Psoas muscle (tissue), 8 donors: ENCODE measurements around the gene BCKDHB. TPM values are rescaled to one million over a fixed set of nuclear protein-coding genes. Genes with fewer than 3 reads are reported as not detected.

Experiments used
- ATAC-seq, 4 donors: fragments of 200-7000 bp; cut with Tn5 transposase; one replicate each; pipeline ENCODE4 v1.9.1; 2020; ENCODE audit warnings: moderate library complexity in 3 of 4, mild to moderate bottlenecking in 2 of 4
- DNase-seq, 2 donors: peaks; one replicate each; pipeline ENCODE4 v3.0.0-alpha.2; 2020
- H3K27ac ChIP-seq: fragments of 200-600 bp; one replicate; pipeline ENCODE4 v1.8.0; 2022
- H3K27me3 ChIP-seq, 3 donors: fragments of 200-600 bp in 1 of 3; one replicate each; pipeline versions ENCODE4 v1.6.1 to v1.8.0; 2013 to 2022; ENCODE audit warnings: low read length in 2 of 3, mild to moderate bottlenecking in 2 of 3, moderate library complexity in 1 of 3; ENCODE audit not compliant: insufficient read depth in 3 of 3
- H3K36me3 ChIP-seq, 2 donors: fragments of 200-600 bp in 1 of 2; one replicate each; pipeline versions ENCODE4 v1.6.1 to v1.8.0; 2013 to 2022; ENCODE audit warnings: low read depth in 1 of 2, mild to moderate bottlenecking in 1 of 2, moderate library complexity in 1 of 2; ENCODE audit not compliant: insufficient read depth in 1 of 2
- H3K4me1 ChIP-seq: fragments of 200-600 bp; one replicate; pipeline ENCODE4 v1.8.0; 2022
- H3K4me3 ChIP-seq: fragments of 200-600 bp; one replicate; pipeline ENCODE4 v1.8.0; 2022; ENCODE audit warnings: mild to moderate bottlenecking
- H3K9me3 ChIP-seq: fragments of 200-600 bp; one replicate; pipeline ENCODE4 v1.8.0; 2022
- WGBS, 3 donors: extraction: QIAGEN DNeasy Blood & Tissue Kit; methylation state at CpG; one replicate each; pipeline versions ENCODE4 v1.1.6 to v1.1.7; 2013; 5-methylcytosine and 5-hydroxymethylcytosine counted together
- intact Hi-C, 2 donors: fragments of 100-400 bp; cut with DNase I; formaldehyde crosslinking; loops; one replicate each; pipeline versions ENCODE4 v1.11.0 to v1.14.2; 2022
- polyA plus RNA-seq, 3 donors: library from polyadenylated mRNA; stranded (reverse); fragments of 200-250 nt; gene quantifications; one replicate each; pipeline ENCODE4 v1.2.3, GENCODE V29; 2013
- total RNA-seq, 4 donors: library from RNA; stranded (reverse); fragmentation: NEBNext Ultra II Directional in 2 of 4; extraction: Animal tissue kit (Norgen Biotek cat#: 25700) in 2 of 4; gene quantifications; one replicate each; pipeline versions ENCODE4 v1.2.1 to v1.2.4, GENCODE V29; 2021 to 2023
- TF ChIP-seq, protein P1 (sequence below): fragments of 200-600 bp; IDR thresholded peaks from one replicate; pipeline ENCODE4 v1.8.0; 2022; ENCODE audit warnings: antibody characterized with exemption
- donor health status: healthy with polysubstance abuse.
- donor health status: DM: no; HTN: no; CAD: no; lungs with moderate emphysema.
- donor health status: Bipolar disorder and iron deficiency.
- donor health status: healthy.
- donor health status: DM: yes; HTN: yes; CAD: no.
- donor health status: DM: no; HTN: no; CAD: no.
- donor health status: DM: no; HTN: no; CAD: no.
- donor health status: DM: yes; HTN: yes; CAD: no.

BCKDHB gene
- total and polyA plus RNA-seq, 7 donors: 3.2 to 13.9 (median 6.7) TPM

DNA sequence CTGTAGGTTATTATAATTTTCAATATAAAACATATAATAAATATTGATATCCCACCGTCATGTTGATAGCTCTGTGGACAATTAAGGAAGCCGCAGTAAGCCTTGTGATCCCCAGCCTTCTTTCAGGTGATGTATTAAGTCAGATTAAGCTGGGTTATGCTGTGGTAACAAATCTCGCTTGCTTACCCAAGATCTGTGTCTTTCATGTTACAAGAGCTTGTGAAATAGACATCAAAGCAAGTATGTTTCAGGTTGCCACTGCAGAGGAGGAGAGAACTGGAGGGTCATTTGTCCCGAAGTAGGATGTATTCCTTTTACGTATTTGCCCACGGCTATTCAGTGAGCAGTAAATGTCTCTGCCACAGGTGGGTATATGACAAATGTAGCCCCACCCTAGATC lies 17.8 kb upstream of the BCKDHB start:
- TF ChIP-seq, protein P1, sequence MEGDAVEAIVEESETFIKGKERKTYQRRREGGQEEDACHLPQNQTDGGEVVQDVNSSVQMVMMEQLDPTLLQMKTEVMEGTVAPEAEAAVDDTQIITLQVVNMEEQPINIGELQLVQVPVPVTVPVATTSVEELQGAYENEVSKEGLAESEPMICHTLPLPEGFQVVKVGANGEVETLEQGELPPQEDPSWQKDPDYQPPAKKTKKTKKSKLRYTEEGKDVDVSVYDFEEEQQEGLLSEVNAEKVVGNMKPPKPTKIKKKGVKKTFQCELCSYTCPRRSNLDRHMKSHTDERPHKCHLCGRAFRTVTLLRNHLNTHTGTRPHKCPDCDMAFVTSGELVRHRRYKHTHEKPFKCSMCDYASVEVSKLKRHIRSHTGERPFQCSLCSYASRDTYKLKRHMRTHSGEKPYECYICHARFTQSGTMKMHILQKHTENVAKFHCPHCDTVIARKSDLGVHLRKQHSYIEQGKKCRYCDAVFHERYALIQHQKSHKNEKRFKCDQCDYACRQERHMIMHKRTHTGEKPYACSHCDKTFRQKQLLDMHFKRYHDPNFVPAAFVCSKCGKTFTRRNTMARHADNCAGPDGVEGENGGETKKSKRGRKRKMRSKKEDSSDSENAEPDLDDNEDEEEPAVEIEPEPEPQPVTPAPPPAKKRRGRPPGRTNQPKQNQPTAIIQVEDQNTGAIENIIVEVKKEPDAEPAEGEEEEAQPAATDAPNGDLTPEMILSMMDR: no peak
- ATAC-seq (no peak), DNase-seq (no peak)
- intact Hi-C loops: no loop called here
- Histone ChIP-seq H3K27ac (no peak overlapping the region), H3K9me3 (no peaks in the 10 kb centered on the region), H3K4me1 (no peaks in the 10 kb centered on the region), H3K27me3 (no peaks in the 10 kb centered on the region), H3K36me3 (no peaks in the 10 kb centered on the region), H3K4me3 (no peak overlapping the region)
- WGBS, 3 donors: 82 to 86% (median 85%) methylated on average over 6 of the region's 6 CpGs

DNA sequence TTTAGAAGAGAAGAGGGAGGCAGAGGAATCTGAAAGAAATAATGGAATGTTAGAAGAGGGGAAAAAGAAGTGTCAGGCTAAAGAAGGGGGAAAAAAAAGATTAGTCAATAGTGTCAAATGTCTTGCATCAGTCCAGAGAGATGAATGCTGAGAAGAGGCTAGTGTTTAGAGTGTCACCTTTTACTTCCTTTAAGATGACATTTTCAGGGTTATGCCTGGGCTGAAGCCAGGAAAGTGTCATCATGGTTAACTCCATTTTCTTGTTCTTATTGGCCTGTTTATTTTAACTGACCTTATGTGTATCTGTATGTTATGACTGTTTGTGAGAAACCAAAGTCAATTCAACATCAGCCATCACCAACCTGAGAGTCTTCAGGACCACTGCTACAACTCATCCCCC lies 15.0 kb upstream of the BCKDHB start:
- intact Hi-C loops: loop anchor here (5.0 kb wide), 1 partner anchor 144 kb away; the partner anchor contains the start of gene ELOVL4 (in 2 of the 2)
- Histone ChIP-seq H3K4me1 (no peaks in the 10 kb centered on the region), H3K27me3 (no peaks in the 10 kb centered on the region), H3K9me3 (no peaks in the 10 kb centered on the region), H3K4me3 (no peak overlapping the region), H3K36me3 (no peaks in the 10 kb centered on the region), H3K27ac (no peak overlapping the region)
- ATAC-seq (no peak), DNase-seq (no peak)
- TF ChIP-seq, protein P1: no peak

DNA sequence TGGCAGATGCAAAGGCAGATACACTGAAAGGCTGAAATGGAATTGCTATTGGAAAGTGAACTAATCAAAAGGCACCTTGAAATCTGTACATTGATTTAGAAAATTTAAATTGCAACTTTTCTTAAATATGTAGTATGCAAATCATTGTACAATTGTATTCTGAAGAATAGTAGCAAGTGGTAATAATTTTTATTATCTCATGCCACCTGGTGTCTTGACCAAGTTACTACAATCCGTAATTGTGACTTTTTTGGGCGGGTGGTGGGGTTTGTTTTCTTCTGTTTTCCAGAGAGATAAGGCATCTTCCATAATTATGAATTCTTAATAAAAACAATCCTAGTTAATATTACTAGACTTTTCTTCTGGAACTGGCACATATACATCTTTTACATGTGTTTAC lies 12.5 kb upstream of the BCKDHB start:
- intact Hi-C loops: loop anchor here (5.0 kb wide), 1 partner anchor 147 kb away; the partner anchor contains the start of gene ELOVL4 (in 2 of the 2)
- no peaks in the 10 kb centered on the region for H3K27me3 ChIP-seq
- WGBS, 3 donors: 7 to 11% (median 7%) methylated on average over 2 of the region's 2 CpGs

DNA sequence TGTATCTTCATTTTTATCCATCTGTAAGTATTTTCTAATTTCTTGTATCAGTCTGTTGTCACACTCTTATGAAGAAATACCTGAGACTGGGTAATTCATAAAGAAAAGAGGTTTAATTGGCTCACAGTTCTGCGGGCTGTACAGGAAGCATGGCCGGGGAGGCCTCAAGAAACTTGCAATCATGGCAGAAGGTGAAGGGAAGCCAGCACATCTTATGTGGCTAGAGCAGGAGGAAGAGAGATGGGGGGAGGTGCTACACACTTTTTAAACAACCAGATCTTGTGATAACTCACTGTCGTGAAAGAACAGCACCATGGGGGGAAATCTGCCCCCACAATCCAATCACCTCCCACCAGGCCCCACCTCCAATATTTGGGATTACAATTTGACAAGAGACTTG lies 10.9 kb upstream of the BCKDHB start:
- H3K4me3 ChIP-seq: no peak overlapping the region
- WGBS, 3 donors: 53 to 62% (median 59%) methylated on average over 3 of the region's 3 CpGs
- intact Hi-C loops: loop anchor here in 1 of 2 donors (5.0 kb wide), 1 partner anchor 318 kb away; no protein-coding TSS in a partner anchor
- H3K4me1 ChIP-seq: no peaks in the 10 kb centered on the region
- H3K36me3 ChIP-seq: no peaks in the 10 kb centered on the region
- no peaks in the 10 kb centered on the region for H3K27me3 ChIP-seq
- no peak overlapping the region for H3K27ac ChIP-seq
- DNase-seq: no peak
- TF ChIP-seq, protein P1: no peak
- H3K9me3 ChIP-seq: no peaks in the 10 kb centered on the region
- no peak for ATAC-seq

More for the DNA sequence above, 12.5 kb upstream of the BCKDHB start:
- H3K4me3 ChIP-seq: no peak overlapping the region
- H3K27ac ChIP-seq: no peak overlapping the region
- ATAC-seq (no peak), DNase-seq (no peak)
- TF ChIP-seq, protein P1: peak; percentile 49
- H3K4me1 ChIP-seq: no peaks in the 10 kb centered on the region
- H3K9me3 ChIP-seq: no peaks in the 10 kb centered on the region
- no peaks in the 10 kb centered on the region for H3K36me3 ChIP-seq

DNA sequence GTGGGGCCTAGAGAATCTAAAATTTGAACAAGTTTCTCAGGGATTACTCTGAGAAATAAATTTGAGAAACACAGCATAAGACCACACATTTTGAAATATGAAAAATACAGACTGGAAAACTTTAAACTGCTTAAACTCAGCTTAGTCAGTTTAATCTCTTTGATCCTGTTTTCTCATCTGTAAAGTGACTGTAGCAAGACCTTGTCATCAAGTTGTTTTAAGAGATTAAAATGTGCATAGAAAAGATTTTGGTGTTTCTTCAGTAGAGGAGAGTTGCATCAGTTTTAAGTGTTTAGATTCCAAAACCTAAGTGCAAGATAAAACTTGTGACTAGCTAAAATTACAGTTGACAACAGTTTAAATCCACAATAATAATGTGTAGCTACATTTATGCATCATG lies 8.1 kb upstream of the BCKDHB start:
- no peak for DNase-seq
- no peaks in the 10 kb centered on the region for H3K9me3 ChIP-seq

More for the DNA sequence above, 8.1 kb upstream of the BCKDHB start:
- TF ChIP-seq, protein P1: no peak
- H3K4me3 ChIP-seq: no peak overlapping the region
- H3K4me1 ChIP-seq: no peaks in the 10 kb centered on the region
- ATAC-seq: no peak
- H3K27ac ChIP-seq: no peak overlapping the region
- H3K27me3 ChIP-seq: no peaks in the 10 kb centered on the region
- intact Hi-C loops: loop anchor here in 1 of 2 donors (5.0 kb wide), 1 partner anchor 321 kb away; no protein-coding TSS in a partner anchor
- H3K36me3 ChIP-seq: no peaks in the 10 kb centered on the region
